GM23338 (cell line): ENCODE data around the gene FOXK2. TPM values are rescaled to one million over a fixed set of nuclear protein-coding genes. Genes with fewer than 3 reads are reported as not detected.

Source experiments
- CREB1 ChIP-seq: fragments of 250-450 bp; sonication (Bioruptor Pico); IDR thresholded peaks from 2 replicates; pipeline ENCODE4 v1.5.0; 2020; ENCODE audit warnings: low read depth, mild to moderate bottlenecking, moderate library complexity
- CTCF ChIP-seq, 2 experiments: fragments of 200-600 bp in 1 of 2; sonication (generic) in 1 of 2; conservative IDR thresholded peaks; 2 replicates each; pipeline versions ENCODE4 v1.5.1 to v1.6.1; 2016 to 2017; ENCODE audit warnings: antibody characterized with exemption in 2 of 2, low read depth in 2 of 2, mild to moderate bottlenecking in 2 of 2, moderate library complexity in 1 of 2
- EZH2 ChIP-seq: fragments of 200-600 bp; sonication (generic); IDR thresholded peaks from one replicate; pipeline ENCODE4 v1.8.0; 2017; ENCODE audit warnings: antibody characterized with exemption, mild to moderate bottlenecking, low read depth; ENCODE audit not compliant: unreplicated experiment
- EZH2phosphoT487 ChIP-seq: fragments of 200-600 bp; sonication (generic); IDR thresholded peaks from one replicate; pipeline ENCODE4 v1.8.1; 2018; ENCODE audit warnings: antibody characterized with exemption; ENCODE audit not compliant: unreplicated experiment
- NANOG ChIP-seq: IDR thresholded peaks from 2 replicates; pipeline ENCODE4 v1.6.1; 2016; ENCODE audit warnings: antibody characterized with exemption, borderline replicate concordance
- POLR2AphosphoS5 ChIP-seq: IDR thresholded peaks from 2 replicates; pipeline ENCODE4 v1.6.1; 2016; ENCODE audit warnings: antibody characterized with exemption, low read depth
- REST ChIP-seq: IDR thresholded peaks from one replicate; pipeline ENCODE4 v1.6.1; 2018; ENCODE audit warnings: antibody characterized with exemption; ENCODE audit not compliant: unreplicated experiment
- STAT1 ChIP-seq: IDR thresholded peaks from one replicate; pipeline ENCODE4 v1.6.1; 2016; ENCODE audit warnings: antibody characterized with exemption; ENCODE audit not compliant: unreplicated experiment
- ZNF114 ChIP-seq: fragments of 250-450 bp; sonication (Bioruptor Pico); IDR thresholded peaks from 2 replicates; pipeline ENCODE4 v1.5.0; 2020; ENCODE audit warnings: mild to moderate bottlenecking, moderate library complexity
- ZNF331 ChIP-seq: fragments of 250-450 bp; sonication (Bioruptor Pico); IDR thresholded peaks from 2 replicates; pipeline ENCODE4 v1.5.0; 2020; ENCODE audit warnings: low read depth, mild to moderate bottlenecking, moderate library complexity
- ZNF462 ChIP-seq: fragments of 250-450 bp; sonication (Bioruptor Pico); IDR thresholded peaks from 2 replicates; pipeline ENCODE4 v1.5.0; 2020; ENCODE audit warnings: mild to moderate bottlenecking, moderate library complexity
- polyA plus RNA-seq: library from polyadenylated mRNA; unstranded; fragments of >200 nt; fragmentation: Nextera tagmentation; extraction: Ambion mirVana; gene quantifications from 2 replicates; pipeline ENCODE4 v1.2.1, GENCODE V29; 2016
- total RNA-seq: library from RNA; depleted of rRNA; stranded (reverse); fragments of >200 nt; shearing (Covaris generic); gene quantifications from 2 replicates; pipeline ENCODE4 v1.2.3, GENCODE V29; 2014

FOXK2 gene
- total and polyA plus RNA-seq, 2 experiments from 2014 or later = 12.3 to 66.0 TPM

- TF ChIP-seq ZNF462 (CRISPR knock-in tag) (no peak), NANOG (no peak), ZNF331 (no peak), REST (no peak), EZH2phosphoT487 (no peak), STAT1 (no peak), POLR2AphosphoS5 (no peak), CTCF (conservative IDR thresholded peaks at IDR 0.05; ENCODE audit: low read depth in 2 of 2) (no peak), EZH2 (no peak), CREB1 (CRISPR knock-in tag) (no peak), ZNF114 (CRISPR knock-in tag) (no peak)
Observed at GRCh38 chr17:82566129-82566960, 46.8 kb downstream of the FOXK2 start (continued).
